Retinal pigment epithelial cell (primary cell): ENCODE data around the gene PLCL1.

Experiments used
- DNase-seq: peaks from one replicate; pipeline ENCODE4 v3.0.0-alpha.2; 2010; ENCODE audit warnings: low read depth
- H3K4me3 ChIP-seq: 2 replicates; pipeline ENCODE4 v1.5.1; 2011; ENCODE audit warnings: mild to moderate bottlenecking, low read length, control low read depth, moderate library complexity
- TF ChIP-seq, protein P1 (sequence below): conservative IDR thresholded peaks from 2 replicates; pipeline ENCODE4 v1.5.1; 2011; ENCODE audit warnings: low read depth, low read length, control low read depth, inconsistent platforms

PLCL1 gene

DNA sequence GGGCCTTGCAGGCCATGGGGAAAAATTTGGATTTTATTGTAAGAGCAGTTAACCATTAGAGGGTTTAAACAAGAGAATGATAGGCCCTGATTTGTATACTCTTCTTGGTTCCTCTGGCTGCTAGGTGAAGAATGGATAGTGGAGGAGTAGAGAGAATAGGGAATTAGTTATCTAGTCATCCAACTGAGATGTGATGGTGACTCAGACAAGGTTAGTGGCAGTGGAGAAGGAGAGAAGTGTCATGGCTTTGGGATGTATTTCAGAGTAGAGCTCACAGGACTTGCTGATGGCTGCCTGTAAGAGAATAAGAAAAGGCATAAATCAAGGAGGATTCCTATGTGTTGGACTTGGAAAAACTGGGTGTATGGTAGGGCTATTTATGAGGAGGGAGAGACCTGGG lies 169.4 kb downstream of the PLCL1 start:
- DNase-seq, result no peak
- TF ChIP-seq, protein P1, sequence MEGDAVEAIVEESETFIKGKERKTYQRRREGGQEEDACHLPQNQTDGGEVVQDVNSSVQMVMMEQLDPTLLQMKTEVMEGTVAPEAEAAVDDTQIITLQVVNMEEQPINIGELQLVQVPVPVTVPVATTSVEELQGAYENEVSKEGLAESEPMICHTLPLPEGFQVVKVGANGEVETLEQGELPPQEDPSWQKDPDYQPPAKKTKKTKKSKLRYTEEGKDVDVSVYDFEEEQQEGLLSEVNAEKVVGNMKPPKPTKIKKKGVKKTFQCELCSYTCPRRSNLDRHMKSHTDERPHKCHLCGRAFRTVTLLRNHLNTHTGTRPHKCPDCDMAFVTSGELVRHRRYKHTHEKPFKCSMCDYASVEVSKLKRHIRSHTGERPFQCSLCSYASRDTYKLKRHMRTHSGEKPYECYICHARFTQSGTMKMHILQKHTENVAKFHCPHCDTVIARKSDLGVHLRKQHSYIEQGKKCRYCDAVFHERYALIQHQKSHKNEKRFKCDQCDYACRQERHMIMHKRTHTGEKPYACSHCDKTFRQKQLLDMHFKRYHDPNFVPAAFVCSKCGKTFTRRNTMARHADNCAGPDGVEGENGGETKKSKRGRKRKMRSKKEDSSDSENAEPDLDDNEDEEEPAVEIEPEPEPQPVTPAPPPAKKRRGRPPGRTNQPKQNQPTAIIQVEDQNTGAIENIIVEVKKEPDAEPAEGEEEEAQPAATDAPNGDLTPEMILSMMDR, result no peak
- H3K4me3 ChIP-seq, result no peak overlapping the region

DNA sequence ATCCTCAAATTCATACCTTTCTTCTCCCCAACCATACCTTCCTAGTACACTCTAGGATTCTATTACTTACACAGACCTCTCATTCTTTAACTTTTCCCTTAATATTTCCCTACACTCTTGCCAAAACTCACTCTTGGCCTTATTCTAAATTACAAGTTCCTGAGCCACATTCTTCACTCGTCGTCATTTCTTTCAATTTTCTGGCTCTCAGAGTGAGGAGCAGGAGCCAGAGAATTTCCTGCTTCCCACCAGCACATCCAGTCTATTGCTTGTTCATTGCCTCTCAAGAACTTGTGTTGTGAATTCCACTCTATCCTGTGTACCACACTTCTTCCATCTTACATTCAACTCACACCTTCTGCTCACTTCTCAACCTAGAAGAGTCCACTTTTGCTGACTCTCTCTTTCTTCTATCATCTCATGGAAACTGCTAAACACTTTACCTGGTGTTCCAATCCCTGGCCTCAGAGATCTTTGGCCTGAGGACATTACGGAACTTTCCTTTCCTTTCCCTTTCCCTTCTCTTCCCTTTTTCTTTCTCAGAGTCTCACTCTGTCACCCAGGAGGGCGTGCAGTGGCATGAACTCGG lies 171.6 kb downstream of the PLCL1 start:
- DNase-seq, result no peak
- no peak overlapping the region for H3K4me3 ChIP-seq
- TF ChIP-seq, protein P1, result no peak

DNA sequence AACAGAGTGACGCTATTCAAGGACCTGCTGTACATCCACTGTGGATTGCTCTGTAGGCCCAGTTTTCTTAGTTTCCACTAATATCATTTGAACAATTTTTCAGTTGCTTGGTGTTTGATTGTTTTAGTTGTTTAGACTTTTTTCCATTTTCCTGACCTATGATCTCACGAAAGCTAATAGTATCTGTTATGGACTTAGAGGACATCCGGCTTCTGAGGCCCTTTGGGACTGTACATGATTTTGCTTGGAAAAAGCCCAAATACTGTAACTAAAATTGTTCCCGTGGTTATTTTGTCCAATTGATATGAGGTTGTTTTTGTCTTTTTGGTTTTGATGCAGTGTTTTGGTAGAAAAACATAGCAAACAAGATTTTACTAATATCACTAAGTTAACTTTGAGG lies 174.6 kb downstream of the PLCL1 start:
- TF ChIP-seq, protein P1, result no peak
- no peak for DNase-seq

DNA sequence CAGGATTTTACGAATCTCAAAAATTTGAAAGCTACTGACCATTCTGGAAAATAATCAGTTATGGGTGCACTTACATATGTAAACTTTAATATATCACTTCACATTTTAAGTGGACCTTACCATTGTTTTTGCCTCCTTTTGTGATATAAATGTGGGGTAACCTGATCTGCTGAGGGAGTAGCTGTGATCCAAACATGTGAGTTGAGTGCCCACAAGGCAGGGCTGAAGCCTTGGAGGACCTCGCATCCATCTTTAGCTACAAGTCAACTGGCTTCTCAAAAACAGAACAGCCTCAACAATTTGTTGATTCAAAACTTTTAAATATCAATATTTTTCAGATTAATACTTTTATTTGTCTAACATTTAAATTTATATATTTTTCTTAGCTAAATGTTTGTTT lies 178.2 kb downstream of the PLCL1 start:
- no peak overlapping the region for H3K4me3 ChIP-seq
- no peak for DNase-seq
- TF ChIP-seq, protein P1, result no peak

More for the DNA sequence above, 174.6 kb downstream of the PLCL1 start:
- no peak overlapping the region for H3K4me3 ChIP-seq

DNA sequence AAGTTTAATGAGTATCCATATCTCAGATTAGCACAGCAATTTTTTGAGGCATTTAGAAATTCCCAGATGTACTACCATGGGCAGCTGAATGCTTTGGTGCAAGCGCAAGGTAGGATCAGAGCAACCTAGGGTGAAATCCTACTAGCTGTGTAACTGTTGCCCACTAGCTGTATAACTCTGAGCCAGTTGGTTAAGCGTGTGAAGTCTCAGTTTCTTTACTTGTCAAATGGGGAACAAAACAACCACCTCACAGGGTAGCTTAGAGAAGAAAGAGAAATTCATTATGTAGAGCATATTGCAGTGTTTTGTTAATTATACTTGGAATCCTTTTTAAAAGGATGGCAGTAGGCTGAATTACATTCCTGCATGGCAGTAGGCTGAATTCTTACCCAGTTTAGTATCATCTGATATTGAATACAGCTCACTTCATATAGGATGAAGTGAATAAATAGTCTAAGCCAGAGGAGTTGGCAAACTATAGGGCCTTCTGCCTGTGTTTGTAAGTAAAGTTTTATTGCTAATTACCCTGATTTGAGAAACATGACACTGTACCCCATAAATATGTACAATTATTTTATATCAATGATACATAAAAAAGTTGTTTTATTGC lies 180.7 kb downstream of the PLCL1 start:
- DNase-seq, result no peak
- no peak overlapping the region for H3K4me3 ChIP-seq
- TF ChIP-seq, protein P1, result no peak

DNA sequence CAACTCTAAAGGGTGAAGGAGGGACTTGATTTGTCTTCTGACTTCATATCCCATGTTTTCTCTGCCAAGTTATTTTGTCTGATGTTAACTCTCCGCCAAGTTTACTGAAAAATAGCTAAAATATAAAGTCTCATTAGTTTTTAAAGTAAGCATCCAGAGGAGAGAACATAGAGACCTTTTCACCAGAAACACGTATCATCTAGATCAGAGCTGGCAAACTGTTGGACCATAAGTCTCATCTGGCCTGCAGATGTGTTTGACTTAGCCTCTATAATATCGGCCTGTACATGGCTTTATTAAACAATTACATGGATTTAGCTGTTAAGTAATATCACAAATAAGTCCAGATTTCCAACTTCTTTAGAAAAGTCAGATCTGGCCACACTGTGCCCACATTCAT lies 182.6 kb downstream of the PLCL1 start:
- TF ChIP-seq, protein P1, result no peak
- no peak overlapping the region for H3K4me3 ChIP-seq
- no peak for DNase-seq

DNA sequence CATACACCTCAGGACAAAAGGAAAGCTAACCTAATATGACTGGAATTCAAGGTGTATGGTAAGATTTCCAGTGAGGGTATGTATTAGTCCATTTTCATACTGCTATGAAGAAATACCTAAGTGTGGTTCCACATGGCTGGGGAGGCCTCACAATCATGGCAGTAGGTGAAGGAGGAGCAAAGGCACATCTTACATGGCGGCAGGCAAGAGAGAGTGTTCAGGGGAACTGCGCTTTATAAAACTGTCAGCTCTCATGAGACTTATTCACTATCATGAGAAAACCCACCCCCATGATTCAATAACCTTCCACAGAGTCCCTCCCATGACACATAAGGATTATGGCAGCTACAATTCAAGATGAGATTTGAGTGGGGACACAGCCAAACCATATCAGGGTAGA lies 186.0 kb downstream of the PLCL1 start:
- no peak for DNase-seq
- TF ChIP-seq, protein P1, result no peak
- no peak overlapping the region for H3K4me3 ChIP-seq
